D721Med (cell line): ENCODE results near the gene RASSF8.

Experiments used
- DNase-seq: peaks from one replicate; pipeline ENCODE4 v3.0.0; 2011; ENCODE audit warnings: low spot score; ENCODE audit not compliant: insufficient read length
- FAIRE-seq: peaks from 2 replicates; lab custom pipeline; 2011; peaks lifted over from hg19 to GRCh38; lab: Jason Lieb, UNC
- CTCF ChIP-seq: IDR thresholded peaks from 2 replicates; pipeline ENCODE4 v1.5.1; 2012; ENCODE audit warnings: mild to moderate bottlenecking, control low read depth; ENCODE audit not compliant: insufficient read depth; ENCODE audit errors: missing control alignments

Gene RASSF8

GRCh38 chr12:26031318-26031717 is 72.8 kb downstream of the RASSF8 start:
- no peak for DNase-seq
- FAIRE-seq, result no peak
- TF ChIP-seq CTCF, result no peak

- DNase-seq (no peak), FAIRE-seq (no peak)
- no peak for TF ChIP-seq CTCF
Observed at GRCh38 chr12:26031827-26032226, 73.3 kb downstream of the RASSF8 start.

- FAIRE-seq, result peak; percentile 16
- DNase-seq, result no peak
- no peak for TF ChIP-seq CTCF
Observed at GRCh38 chr12:26032290-26032689, 73.8 kb downstream of the RASSF8 start.

DNA sequence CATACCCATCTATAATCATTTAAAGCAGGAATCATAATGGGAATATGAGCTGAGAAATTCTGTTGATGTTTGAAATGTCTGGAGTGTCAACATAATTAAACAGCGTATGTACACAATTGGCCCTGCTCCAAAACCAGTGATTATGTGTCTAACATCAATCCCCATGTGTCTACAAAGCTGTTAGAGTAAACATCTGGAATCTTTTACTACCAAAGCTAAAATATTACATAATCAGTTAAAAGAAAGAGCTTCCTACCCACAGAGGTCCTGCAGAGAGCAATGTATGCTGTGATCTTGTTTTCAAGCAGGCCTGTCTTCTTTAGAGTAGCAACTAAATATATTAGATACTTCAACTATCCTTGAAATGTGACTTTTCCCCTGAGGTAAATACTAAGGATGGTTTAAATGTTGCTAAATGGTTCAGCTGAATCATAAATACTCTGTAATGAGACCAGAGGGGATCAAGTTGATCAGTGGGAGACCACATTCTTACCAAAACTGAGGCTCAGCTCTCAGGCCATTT is 74.3 kb downstream of the RASSF8 start:
- DNase-seq, result no peak
- TF ChIP-seq CTCF, result no peak
- peak; percentile 61 for FAIRE-seq

GRCh38 chr12:26034371-26035142 is 76.1 kb downstream of the RASSF8 start:
- FAIRE-seq (no peak), DNase-seq (no peak)
- TF ChIP-seq CTCF, result no peak

GRCh38 chr12:26036877-26037276 is 78.4 kb downstream of the RASSF8 start:
- DNase-seq (no peak), FAIRE-seq (no peak)
- no peak for TF ChIP-seq CTCF

DNA sequence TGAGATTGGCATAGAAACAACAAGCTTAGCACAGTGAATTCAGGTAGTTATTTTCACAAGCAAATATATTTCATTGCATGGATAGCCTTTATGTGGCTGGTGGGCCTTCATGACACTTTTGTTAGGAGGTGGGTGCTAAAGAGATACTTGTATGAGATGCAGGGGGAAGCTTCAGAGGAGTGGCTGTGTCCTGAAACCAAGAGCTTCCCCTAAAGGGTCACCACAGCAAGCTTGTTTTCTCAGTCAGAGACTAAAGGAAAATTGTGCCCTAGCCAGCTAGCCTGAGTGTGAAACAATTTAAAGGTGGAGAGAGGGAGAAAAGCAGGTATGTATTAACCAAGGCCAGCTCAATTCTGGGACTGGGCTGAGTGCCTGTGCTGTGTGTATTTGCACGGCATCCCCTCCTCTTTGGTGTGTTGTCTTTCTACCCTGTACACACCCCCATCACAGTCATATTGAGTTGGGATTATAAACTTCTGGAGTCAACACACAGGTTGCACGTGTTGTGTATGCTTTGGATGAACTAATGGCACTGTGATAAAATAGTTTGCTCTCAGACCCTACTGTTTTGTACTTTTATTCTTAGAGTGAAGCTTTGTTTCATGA is 79.2 kb downstream of the RASSF8 start:
- FAIRE-seq (no peak), DNase-seq (no peak)
- no peak for TF ChIP-seq CTCF
